Measurements from ENCODE around the gene SEL1L. TPM values are rescaled to one million over a fixed set of nuclear protein-coding genes. Genes with fewer than 3 reads are reported as not detected.

Gene SEL1L
- total and polyA plus RNA-seq, 12 donors = 8.3 to 119 (median 56.0) TPM

GRCh38 chr14:81535396-81536164, 1.9 kb upstream of the SEL1L start:
- no peak for DNase-seq
- no peaks in the 10 kb centered on the region for H3K27me3 ChIP-seq
- no peak overlapping the region for H3K4me3 ChIP-seq
- H3K9me3 ChIP-seq (replicated peaks in 1 of 3) = no peaks in the 10 kb centered on the region
- intact Hi-C loops (cut with DNase I) = no loop called here
- no peak overlapping the region for H3K27ac ChIP-seq
- TF ChIP-seq CTCF (IDR thresholded peaks at IDR 0.05) (no peak), POLR2A (IDR thresholded peaks at IDR 0.05) (no peak)
- 51 to 71% (median 65%) methylated on average over 3 of the region's 3 CpGs for WGBS, 4 donors
- no peaks in the 10 kb centered on the region for H3K36me3 ChIP-seq (replicated peaks in 1 of 2)
- H3K4me1 ChIP-seq (replicated peaks in 1 of 2) = peaks cover 17 to 28% of the 10 kb centered on the region in 2 donors

DNA sequence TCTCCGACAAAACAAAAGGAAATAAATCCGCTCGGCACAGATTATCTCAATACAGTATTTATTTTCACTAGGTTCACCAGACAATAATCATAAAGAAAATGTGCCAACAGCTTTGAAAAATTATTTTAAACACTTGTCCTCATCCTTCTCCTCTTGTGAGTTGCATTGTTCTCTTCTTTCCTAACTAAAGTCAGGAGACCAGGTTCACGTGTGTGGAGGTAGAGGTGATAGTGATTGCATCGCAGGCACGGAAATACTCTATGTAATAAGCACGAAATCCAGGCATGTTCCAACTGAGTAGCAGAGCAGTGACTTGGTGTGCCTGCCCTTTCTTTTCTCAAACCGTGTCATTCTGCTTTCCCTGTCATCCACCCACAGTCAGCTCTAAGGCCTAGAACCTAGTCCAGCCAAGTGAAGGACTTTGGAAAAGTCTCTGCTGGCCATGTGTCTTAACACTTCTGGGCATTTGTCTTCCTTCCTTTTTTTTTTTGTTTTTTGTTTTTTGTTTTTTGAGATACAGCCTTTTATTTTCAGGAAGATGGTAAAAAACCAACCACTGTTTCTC, 939 bp upstream of the SEL1L start:
- intact Hi-C loops (cut with DNase I) = no loop called here
- no peak for DNase-seq
- no peaks in the 10 kb centered on the region for H3K9me3 ChIP-seq (replicated peaks in 1 of 3)
- H3K4me3 ChIP-seq = no peak overlapping the region
- no peaks in the 10 kb centered on the region for H3K27me3 ChIP-seq
- no peaks in the 10 kb centered on the region for H3K36me3 ChIP-seq (replicated peaks in 1 of 2)
- TF ChIP-seq CTCF (IDR thresholded peaks at IDR 0.05) = no peak
- no peak for TF ChIP-seq POLR2A (IDR thresholded peaks at IDR 0.05)
- WGBS, 4 donors = 88 to 94% (median 90%) methylated on average over 8 of the region's 8 CpGs
- H3K27ac ChIP-seq = no peak overlapping the region
- H3K4me1 ChIP-seq (replicated peaks in 1 of 2) = peaks cover 27 to 38% of the 10 kb centered on the region in 2 donors

DNA sequence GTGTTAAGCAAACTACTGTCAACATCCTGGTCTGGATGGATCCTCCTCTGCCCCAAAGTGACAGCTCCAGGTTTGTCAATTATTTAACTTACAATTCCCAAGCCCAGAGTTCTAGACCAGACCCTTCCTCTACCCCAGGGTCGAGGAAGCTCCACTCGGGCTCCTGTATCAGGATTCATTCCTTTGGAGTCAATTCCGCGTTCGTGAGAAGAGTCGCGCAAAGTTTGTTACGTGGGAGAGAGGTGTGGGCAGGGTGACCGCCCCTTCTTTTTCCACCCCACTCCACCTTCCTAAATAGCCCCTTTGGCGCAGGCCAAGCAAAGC, 479 bp downstream of the SEL1L start:
- H3K27me3 ChIP-seq = no peaks in the 10 kb centered on the region
- DNase-seq = no peak
- no peaks in the 10 kb centered on the region for H3K36me3 ChIP-seq (replicated peaks in 1 of 2)
- WGBS, 4 donors = 0 to 2% (median 1%) methylated on average over 9 to 10 of the region's 10 CpGs
- peaks cover 29 to 51% of the 10 kb centered on the region in 2 donors for H3K4me1 ChIP-seq (replicated peaks in 1 of 2)
- H3K9me3 ChIP-seq (replicated peaks in 1 of 3) = no peaks in the 10 kb centered on the region
- TF ChIP-seq POLR2A (IDR thresholded peaks at IDR 0.05) = no peak
- TF ChIP-seq CTCF (IDR thresholded peaks at IDR 0.05) = no peak
- intact Hi-C loops (cut with DNase I) = no loop called here
- H3K4me3 ChIP-seq = peak overlapping the region; percentile 83 to 95 (median 87)
- peak overlapping the region in 4 of 5 donors; percentile 64 to 81 (median 67) for H3K27ac ChIP-seq

GRCh38 chr14:81529391-81529790, 4.3 kb downstream of the SEL1L start:
- Histone ChIP-seq H3K27me3 (no peaks in the 10 kb centered on the region), H3K9me3 (replicated peaks in 1 of 3) (no peaks in the 10 kb centered on the region), H3K4me3 (no peak overlapping the region), H3K36me3 (replicated peaks in 1 of 2) (peaks cover 0 to 12% of the 10 kb centered on the region in 2 donors), H3K4me1 (replicated peaks in 1 of 2) (peaks cover 27 to 65% of the 10 kb centered on the region in 2 donors), H3K27ac (no peak overlapping the region)
- intact Hi-C loops (cut with DNase I) = no loop called here
- TF ChIP-seq CTCF (IDR thresholded peaks at IDR 0.05) = no peak
- no peak for TF ChIP-seq POLR2A (IDR thresholded peaks at IDR 0.05)
- no peak for DNase-seq
- 49 to 65% (median 56%) methylated on average over 2 of the region's 2 CpGs for WGBS, 4 donors
